Sciatic nerve (tissue), 2 donors: Measurements from ENCODE around the gene ACACB. TPM values are rescaled to one million over a fixed set of nuclear protein-coding genes. Genes with fewer than 3 reads are reported as not detected.

Experiments used
- ATAC-seq: fragments of 200-7000 bp; cut with Tn5 transposase; one replicate; pipeline ENCODE4 v1.9.1; 2020; ENCODE audit warnings: mild to moderate bottlenecking, moderate library complexity
- DNase-seq: peaks from one replicate; pipeline ENCODE4 v3.0.0-alpha.2; 2020; ENCODE audit warnings: low spot score
- intact Hi-C: fragments of 100-400 bp; cut with DNase I; formaldehyde crosslinking; loops from one replicate; pipeline ENCODE4 v1.14.2; 2022
- total RNA-seq: library from RNA; stranded (reverse); fragmentation: NEBNext Ultra II Directional; extraction: Animal tissue kit (Norgen Biotek cat#: 25700); gene quantifications from one replicate; pipeline ENCODE4 v1.2.1, GENCODE V29; 2021
- donor health status: DM: no; HTN: no; CAD: no.
- donor health status: DM: no; HTN: no; CAD: no.

ACACB gene
- total RNA-seq, 1 donor from 2014 or later, result 112 TPM

DNA sequence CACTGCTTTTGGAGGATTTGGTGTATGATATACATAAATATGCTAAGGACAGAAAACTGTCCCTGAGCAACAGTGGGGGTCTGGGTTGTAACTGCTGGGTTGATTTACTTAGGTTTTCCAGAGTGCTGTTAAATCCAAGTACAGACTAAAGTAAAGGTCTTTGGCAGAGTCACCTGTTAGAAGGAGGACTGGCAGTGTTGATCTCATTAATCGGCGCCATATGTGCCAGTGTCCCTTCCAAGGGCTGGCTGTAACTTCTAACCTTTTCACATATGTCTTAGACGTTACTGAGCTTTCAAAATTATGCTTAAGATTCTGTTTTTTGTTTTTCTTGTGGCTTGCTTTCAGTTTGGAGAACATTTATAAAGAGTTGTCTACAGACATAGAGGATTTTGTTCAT is 13.9 kb upstream of the ACACB start:
- no peak for ATAC-seq
- no peak for DNase-seq
- intact Hi-C loops, result no loop called here

DNA sequence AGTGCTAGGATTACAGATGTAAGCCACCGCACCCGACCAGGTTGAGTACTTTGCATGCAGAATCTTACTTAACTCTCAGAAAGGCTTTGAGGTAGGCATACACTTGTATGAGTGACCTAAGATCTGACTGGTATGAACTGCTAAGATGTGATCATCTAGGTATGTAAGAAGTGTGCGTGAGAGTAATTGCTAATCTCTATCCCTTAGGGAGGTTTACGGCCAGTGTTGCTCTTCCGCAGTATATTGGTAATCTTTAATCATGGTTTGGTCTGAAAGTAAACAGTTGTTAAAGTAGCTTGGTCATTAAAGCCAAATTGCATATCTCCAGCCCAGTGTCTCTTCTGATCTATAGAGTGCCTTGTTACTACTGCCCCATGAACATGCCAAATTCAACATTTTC is 11.2 kb upstream of the ACACB start:
- ATAC-seq (no peak), DNase-seq (no peak)
- intact Hi-C loops, result no loop called here

GRCh38 chr12:109109746-109110350 is 6.5 kb upstream of the ACACB start:
- ATAC-seq (no peak), DNase-seq (no peak)
- intact Hi-C loops, result no loop called here

DNA sequence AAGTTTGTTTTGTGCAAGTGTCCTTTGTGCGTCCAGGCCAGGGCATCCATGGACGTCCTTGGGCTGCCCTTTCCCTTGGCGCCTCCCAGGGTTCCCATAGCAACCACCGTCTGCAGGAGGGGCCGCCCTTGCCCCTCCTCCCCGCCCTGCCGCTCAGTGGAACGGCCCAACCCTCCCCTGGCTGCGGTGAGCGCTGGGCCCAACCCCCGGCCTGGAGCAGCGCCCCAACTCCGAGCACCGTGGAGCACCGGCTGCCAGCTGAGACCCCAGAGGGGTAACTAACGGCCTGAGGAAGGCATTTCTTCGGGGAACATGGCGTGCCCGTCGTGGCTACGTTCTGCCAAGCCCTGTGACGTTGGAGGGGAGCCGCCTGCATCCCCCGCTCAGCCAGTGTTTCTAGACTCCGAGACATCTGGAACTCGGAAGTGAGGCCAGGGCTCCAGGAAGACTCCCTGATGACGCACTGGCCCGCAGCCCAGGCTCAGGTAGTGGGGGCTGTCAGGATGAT is 5.3 kb upstream of the ACACB start:
- intact Hi-C loops, result no loop called here
- ATAC-seq, result peak; percentile 96
- peak; percentile 96 for DNase-seq

- DNase-seq (peak; percentile 30), ATAC-seq (no peak)
- intact Hi-C loops, result no loop called here
Observed at GRCh38 chr12:109112720-109113465, 3.5 kb upstream of the ACACB start.

- intact Hi-C loops, result no loop called here
- ATAC-seq (no peak), DNase-seq (no peak)
Observed at GRCh38 chr12:109113661-109114321, 2.6 kb upstream of the ACACB start.

GRCh38 chr12:109114644-109115043 is 1.7 kb upstream of the ACACB start:
- no peak for DNase-seq
- no peak for ATAC-seq
- intact Hi-C loops, result no loop called here

DNA sequence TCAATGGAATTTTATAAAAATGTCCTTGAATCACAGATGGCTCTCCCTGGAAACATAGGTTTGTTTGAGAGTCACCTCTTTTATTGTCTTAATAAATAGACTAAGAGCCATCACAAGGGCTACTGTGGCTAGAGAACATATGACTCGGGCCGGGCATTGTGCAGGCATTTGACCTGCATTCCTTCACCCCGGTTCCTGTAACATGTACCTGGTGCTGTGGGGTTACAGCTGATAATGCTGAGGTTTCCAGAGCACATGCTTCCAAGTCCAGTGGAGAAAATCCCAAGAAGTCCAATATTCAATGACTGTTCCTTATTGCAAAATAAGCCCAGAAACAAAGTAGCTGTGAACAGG is 1.0 kb upstream of the ACACB start:
- intact Hi-C loops, result no loop called here
- ATAC-seq, result no peak
- peak; percentile 47 for DNase-seq

DNA sequence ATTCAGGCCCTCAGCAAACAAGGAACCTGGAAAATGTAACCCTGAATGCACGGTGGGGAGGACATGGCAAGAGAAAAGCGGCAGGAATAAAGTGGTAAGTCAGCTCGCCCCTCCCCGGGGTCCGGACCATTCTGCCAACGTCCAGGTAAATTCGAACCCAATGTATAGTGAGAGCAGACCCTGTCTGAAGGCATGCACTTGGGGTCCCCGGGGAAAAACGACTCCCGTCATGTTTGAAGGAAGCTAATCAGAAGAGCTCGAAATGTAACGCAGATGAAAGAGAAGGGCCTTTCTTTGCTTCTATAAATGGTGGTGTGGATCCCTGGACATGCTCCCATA is 193 bp downstream of the ACACB start:
- ATAC-seq, result no peak
- peak; percentile 57 for DNase-seq
- intact Hi-C loops, result no loop called here

DNA sequence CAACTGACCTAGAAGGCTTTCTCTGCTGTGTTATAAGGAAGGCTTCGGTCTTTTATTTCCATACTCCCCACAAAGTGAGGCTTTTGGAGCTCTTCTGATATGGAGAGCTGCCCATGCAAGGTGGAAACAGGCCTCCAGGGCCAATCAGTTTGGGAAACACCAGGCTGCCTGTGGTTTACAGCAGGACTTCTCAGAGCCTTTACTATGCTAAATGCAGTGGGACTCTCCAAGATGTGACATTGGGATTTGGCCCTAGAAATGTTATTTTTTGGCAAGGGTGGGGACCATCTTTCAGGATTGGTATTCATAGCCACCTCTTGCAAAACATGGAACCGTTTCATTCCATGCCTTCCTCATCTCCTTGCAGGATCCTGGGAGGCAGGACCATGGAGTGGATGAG is 3.7 kb downstream of the ACACB start:
- ATAC-seq (no peak), DNase-seq (peak; percentile 6)
- intact Hi-C loops, result no loop called here

DNA sequence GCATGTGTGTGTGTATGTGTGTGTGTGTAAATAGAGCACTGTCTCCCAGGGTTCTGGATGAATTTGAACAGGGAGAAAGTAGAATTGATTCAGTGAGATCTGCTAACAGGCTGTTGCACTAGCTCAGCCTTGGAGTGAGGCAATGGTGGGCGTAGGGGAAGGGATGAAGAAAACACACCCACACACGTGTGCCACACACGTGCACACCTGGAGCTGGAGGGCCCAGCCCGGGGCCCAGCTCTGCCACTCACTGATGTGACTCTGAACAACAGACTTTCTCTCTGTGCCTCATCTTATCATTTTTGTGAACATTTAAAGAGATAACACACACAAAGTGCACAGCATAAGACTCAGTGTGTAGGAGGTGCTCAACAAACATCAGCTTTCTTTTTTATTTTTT is 4.2 kb downstream of the ACACB start:
- intact Hi-C loops, result no loop called here
- ATAC-seq, result no peak
- peak; percentile 9 for DNase-seq

- intact Hi-C loops, result no loop called here
- ATAC-seq (no peak), DNase-seq (peak; percentile 34)
Observed at GRCh38 chr12:109121346-109121880, 5.0 kb downstream of the ACACB start.

DNA sequence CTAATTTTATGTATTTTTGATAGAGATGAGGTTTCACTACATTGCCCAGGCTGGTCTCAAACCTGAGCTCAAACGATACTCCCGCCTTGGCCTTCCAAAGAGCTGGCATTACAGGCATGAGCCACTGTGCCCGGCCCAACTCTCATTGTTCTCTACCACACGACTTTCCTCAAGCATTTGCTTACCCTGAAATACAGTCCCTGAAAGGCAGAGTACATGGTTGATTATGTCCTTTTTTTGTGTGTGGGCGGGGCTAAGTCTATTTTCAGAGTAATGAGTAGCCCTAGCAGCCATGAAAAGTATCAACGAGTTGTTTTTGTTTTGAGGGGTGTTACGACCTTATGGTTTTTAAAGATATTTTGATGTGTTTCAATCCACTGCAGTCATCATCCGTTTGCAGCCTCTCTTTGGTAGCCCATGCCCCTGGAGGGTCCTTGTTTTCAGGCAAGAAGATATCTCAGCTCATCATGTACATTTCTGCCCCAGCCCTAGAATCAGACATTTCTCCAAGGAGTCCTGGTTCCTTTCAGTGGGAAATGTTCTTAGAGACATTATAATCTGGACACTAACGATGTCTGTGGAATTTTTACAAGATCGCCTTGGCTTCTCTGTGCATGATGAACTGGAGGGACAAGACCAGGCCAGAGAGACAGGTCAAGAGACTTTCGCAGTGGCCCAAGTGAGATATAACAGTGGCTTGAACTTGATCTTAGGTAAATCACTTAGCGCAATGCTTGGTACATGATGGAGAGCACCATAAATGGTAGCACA is 8.7 kb downstream of the ACACB start:
- ATAC-seq (no peak), DNase-seq (peak; percentile 38)
- intact Hi-C loops, result no loop called here

- intact Hi-C loops, result no loop called here
- DNase-seq, result peak; percentile 35
- ATAC-seq, result no peak
Observed at GRCh38 chr12:109125791-109126190, 9.4 kb downstream of the ACACB start.

DNA sequence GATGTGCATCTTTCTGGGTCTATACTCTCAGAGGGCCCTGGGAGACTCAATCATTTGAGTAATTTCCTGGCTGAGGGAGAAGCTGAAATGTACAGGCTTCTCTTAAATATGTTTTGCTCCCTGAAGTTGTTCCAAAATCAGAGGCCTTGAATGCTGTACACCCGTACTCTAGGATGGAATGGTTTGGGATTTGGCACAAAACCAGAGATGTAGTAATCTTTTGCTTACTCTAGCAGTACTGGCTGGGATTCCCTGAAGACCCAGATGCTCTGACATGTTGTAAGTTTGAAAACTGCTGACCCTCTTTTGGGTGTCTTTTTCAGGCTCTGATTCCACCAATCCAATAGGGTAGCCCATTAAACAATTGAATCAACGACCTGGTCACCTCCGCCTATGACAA is 10.4 kb downstream of the ACACB start:
- DNase-seq, result peak; percentile 2
- peak; percentile 74 for ATAC-seq
- intact Hi-C loops, result no loop called here

- ATAC-seq (no peak), DNase-seq (peak; percentile 22)
Observed at GRCh38 chr12:109127533-109128242, 11.3 kb downstream of the ACACB start.

DNA sequence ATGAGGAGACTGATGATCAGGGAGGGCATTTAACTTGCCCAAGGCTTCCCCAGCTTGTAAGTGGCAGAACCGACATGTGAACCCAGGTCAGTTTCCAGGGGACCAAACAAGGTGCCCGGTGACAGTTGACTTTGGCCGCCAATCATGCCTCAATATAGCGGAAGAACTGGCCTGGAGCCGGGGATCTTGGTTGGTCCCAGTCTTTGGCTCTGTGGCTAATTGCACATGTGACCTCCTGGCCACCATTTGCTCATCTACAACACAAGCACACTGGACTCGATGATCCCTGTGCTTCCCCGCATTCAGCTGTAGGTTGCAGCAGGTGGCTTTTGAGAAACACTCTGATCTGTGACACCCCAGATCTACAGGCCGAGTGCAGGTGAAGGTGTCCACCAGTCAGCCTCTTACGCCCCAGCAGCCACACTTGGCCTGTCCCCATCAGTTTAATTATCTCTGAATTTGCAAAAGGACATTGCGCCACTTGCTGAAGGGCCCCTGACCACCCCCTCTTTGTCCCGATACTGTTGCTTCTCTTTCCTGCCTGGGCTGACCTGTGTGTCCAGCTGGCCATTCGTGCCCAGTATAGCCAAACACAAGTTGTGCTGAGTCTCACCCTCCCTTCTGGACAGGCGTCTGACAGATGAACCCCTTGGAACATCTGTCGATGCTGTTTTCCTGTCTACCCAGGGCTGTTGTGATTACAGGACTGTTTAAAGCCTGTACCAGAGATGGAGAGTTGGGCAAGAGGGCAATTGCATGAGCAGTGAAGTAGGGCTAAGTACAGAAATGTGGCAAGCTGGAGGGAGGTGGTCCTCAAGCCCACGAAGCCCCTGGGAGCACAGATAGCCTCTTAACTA is 14.1 kb downstream of the ACACB start:
- peak; percentile 47 for DNase-seq
- intact Hi-C loops, result no loop called here
- peak; percentile 17 for ATAC-seq

More at GRCh38 chr12:109127533-109128242, 11.3 kb downstream of the ACACB start:
- intact Hi-C loops, result no loop called here
